NCI-H2227 treated with DMSO at 0.1 percent for 48 hours (cell line): ENCODE data around the gene CDH15.
"Not testable (repeated sequence)": the region's sequence is repeated elsewhere in the genome, so short reads cannot be mapped to it uniquely, and the experiment has no call there.

Experiments
- DNase-seq: peaks from one replicate; lab custom pipeline; 2025; lab: John Stamatoyannopoulos, UW

Gene CDH15

DNA sequence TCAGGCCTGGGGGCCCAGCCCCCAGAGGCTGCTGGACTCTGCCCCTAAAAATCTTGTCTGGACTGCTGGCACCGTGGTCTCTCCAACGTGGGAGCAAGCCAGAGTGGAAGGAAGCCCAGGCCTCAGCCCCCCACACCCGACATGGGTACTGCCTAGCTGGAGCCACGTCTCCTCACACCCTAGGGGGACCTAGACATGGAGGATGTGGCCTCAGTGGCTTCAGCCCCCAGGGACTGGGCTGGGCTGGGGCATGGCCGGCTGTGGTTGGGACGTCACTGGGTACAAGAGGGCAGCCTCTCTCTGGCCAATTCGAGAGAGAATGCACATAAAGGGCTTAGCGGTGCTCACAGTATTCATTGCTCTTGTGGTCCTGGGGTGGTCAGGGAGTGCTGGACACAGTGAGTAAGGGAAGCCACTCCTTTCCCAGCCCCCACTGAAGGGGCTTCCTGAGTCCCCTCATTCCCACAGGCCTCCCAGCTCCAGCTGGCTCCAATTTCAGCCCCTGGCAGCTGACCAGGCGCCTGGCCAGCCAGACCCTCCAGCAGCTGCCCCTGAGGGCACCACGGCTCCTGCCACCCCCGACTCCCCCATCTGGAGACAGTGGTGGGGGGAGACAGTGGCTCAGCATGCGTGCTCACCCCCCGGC, 1.1 kb downstream of the CDH15 start:
- DNase-seq: no peak

DNA sequence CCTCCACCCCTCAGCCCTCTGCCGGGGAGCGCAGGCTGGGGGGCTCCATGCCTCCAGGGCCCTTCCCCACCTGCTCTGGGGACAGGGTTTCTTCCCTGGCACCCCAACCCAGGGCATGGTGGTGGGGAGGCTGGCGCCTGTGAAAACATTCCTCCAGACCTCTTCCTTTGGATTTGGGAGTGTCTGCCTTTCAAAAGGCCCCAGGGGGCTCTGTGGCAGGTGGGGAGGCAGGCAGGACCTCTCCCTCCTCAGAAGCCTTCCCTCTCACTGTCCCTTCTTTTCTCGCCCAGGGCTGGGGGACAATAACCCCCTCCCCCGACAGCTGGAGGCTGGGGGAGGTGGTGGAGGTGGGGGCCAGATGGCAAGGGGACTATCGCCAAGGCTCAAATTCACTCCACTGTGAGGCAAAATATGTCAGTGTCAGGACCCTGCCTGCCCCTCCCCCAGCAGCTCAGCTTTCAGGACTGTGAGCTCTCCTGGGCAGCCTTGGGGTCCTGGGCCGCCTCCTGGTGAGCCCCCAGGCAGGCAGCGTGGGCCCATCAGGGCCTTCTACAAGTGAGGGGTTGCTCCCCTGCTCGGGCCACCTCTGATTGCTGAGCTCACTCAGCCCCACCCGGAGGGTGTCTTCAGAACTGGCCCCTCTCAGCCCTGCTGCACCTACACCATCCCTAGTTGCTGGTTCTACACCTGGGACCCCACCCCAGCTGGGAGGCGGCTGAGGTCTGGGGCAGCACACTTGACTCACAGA, 1.8 kb downstream of the CDH15 start:
- DNase-seq: no peak

DNA sequence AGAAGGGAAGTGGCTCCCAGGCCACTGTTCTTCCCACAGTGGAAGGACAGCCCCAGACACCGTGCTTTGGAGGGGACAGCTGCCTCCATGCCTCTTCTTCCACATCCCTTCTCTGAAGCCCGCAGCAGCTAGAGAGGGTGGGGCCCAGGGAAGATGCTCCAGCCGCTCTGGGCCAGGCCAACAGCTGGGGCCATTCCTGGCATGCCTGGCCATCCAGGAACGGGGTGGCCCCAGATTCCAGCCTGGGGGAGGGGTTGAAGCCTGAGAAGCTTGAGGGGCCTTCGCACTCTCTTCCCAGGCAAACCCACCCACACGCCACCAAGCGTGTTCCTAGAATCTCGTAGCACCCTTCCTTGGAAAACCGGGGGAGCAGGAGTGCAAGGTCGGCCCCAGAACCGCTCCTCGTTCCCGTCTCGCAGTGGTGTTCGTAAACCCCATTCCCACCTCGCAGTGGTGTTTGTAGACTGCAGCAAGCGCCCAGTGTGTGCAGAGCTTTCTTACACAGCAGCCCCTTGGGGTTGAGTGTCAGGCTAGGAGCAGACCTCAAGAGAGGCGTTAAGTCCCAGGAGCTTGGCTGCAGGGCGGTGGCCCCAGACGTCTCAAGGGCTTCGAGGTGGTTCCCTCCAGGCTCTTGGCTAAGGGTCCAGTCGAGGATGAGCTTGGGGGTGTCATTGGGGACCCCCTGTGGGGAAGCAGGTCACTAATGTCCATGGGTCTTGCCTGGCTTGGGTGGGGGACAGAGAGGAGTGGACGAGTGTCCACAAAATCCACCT, 2.7 kb downstream of the CDH15 start:
- DNase-seq: no peak

- no peak for DNase-seq
Measured at GRCh38 chr16:89174877-89175276, 3.3 kb downstream of the CDH15 start.

DNA sequence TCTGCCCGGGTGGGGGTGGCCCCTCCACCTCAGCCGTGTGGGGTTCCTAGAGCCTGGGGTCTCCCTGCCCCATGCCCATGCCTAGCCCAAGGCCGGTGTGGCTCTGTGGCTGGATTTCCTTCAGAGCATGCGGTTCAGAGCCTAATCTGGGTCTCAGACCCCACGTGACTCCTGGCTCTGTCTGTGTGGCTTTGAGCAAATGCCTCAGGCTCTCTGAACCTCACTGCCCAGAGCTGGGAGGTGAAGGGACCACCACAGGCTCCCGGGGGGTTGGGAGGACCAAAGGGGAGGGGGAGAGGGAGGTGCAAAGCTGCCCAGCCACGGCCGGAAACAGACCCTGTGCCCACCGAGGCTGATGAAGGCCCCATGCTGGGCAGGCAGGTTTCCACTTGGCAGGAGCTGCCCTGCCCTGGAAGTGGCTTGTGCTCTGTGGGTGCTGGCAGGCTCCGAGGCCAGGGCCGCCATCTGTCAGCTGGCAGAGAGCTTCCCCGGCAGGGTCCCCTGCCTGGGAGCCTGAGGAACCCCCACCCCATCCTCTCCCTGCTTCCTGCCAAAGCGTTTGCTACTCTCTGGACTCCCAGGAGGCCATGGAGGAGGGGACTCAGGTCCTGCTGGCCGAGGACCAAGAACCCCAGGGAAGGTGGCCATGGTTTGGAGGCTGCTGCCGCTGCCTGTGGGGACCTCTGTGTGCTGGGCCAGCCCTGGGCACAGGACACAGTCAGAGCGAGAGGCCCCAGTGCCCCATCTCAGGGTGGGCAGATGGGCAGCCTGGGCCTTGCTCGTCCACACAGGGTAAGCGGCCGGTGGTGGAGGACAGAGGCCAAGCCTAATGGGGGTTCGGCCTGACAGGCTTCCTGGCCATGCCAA, 4.0 kb downstream of the CDH15 start:
- no peak for DNase-seq

DNA sequence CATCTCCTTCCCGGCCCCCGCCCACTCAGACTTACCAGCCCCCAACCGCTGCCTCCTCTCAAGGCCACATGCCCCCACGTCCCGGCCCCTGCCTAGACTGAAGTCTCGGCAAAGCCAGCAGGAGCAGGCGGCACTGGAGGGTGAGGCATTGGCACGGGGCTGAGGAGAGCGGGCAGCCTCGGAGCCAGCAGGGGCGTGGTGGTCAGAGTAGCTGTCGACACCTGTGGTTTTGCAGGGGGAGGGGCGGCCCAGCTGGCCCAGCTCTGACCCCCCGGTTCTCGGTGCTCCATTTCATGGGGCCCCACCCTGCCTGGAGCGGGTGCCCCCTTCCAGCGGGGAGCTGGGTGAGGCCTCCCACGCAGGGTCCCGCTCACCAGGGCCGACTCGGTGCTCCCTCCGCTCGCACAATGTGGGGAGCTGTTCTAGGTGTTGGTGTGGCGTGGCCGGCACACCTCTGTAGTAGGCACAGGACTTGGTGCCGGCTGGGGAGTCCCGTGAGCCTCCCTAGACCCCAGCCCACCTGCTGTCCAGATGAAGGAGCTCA, 4.7 kb downstream of the CDH15 start:
- DNase-seq: no peak

DNA sequence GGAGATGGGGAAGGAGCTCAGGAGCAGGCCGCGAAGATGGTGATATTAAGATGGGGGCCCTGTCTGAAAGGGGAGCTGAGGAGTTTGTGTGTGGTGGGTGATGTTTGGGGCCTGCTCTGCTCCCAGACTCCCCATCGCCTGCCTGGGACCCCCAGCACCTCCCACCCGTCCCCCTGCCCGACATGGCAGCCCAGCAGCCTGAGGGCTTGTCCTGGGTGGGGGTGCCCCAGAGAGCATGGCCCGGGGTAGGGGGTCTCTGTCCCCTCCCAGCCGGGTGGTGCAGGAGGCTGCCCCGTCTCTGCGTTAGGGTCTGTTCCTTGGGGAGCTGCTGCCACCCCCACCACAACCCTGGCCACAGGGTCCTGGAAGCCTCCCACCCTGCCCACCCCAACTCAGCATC, 5.2 kb downstream of the CDH15 start:
- no peak for DNase-seq

GRCh38 chr16:89177501-89177900, 6.0 kb downstream of the CDH15 start:
- DNase-seq: no peak

DNA sequence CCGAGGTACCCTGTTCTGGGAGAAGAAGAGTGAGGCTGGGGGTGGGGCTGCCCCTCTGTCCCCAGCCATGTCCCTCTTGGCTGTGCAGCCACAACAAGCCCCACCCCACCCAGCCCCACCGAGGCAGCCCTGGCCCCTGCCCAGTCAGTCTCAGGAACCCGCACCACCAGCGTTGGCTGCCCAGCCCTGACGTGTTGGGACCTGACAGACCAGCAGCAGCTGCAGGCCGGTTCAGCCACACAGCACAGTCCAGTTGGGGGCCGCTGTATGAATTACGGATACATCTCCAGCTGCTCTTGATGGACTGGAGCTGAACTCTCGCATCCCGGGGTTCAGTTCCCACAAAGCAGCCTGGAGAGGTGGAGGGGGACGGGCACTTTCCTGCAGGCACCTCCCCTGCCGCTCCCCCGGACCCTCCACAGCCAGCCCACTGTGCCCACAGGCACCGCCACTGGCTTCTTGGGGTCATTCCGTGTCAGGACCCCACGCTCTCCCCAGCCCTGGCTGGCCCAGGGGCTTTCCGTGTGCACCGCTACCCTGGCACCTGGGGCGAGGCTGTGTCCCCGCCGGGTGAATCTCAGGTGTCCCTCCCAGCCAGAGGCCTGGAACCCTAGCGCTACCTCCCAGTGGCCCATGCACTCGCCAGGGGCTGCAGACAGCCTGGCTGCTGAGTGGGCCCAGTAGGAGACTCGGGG, 7.1 kb downstream of the CDH15 start:
- DNase-seq: no peak

GRCh38 chr16:89179148-89179484, 7.6 kb downstream of the CDH15 start:
- DNase-seq: no peak

DNA sequence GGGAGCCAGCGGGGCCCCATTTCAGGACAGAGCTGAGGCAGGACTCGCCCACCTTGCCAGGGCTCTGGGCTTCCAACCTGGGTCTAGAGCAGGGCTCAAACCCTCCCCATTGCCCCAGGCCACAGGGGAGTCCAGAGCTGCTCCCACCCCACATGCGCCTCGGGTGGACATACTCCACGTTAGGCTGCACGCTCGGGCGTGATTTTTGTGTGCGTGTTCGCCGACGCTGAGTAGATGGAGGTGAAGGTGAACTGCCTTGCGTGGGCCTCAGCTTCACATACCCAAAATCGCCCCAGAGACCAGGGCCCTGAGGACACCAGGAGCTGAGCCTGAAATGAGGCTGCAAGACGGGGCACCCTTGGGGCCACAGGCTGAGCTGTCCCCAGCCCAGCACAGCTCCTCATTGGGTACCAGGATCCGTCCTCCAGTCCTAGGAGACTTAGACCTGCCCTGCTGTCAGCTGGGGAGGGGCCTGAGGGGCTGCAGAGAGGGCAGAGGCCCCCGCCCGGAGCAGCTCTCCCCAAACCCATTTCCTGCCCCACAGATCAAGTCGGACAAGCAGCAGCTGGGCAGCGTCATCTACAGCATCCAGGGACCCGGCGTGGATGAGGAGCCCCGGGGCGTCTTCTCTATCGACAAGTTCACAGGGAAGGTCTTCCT, 8.2 kb downstream of the CDH15 start:
- no peak for DNase-seq

- DNase-seq: no peak
Measured at GRCh38 chr16:89183463-89183862, 11.9 kb downstream of the CDH15 start.

DNA sequence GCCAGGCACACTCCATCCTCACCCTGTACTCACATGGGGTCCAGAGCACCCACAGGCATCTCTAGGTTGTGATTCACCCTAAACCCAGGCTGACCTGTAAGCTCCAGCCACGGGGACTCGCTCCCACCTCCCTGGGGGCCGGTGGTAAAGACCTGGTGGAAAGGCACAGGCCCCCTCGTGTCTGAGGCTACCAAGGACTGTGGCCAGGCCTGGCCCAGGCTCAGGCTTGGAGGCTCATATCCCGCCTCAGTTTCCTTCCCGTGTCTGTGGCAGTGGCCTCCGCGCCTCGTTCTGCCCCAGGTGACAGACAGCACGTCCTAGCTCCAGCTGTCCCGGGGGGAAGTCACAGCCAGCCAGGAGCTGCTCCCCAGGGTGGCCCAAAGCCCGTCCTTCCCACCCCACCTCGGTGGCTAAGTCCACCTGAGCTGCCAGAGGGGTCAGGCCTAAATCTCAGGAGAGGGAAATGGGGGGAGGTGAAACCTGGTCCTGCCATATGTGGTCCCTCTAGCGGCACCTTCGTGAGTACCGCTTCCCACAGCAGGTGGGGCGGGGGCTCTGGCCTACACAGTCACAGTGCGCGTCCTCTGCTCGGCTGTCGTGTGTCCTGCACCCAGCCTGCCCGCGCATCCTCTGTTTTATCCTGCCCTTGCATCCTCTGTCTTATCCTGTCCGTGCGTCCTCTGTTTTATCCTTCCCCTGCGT, 12.6 kb downstream of the CDH15 start:
- DNase-seq: no peak

DNA sequence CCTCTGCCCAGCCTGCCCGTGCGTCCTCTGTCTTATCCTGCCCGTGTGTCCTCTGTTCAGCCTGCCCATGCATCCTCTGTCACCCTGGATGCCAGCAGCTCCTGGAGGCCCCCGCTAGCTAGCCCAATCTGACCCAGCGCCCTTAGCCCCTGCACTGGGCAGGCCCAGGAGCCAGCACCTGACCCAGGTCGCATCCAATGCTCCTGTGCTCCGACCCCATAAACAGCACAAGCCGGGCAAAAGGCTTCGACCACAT, 13.1 kb downstream of the CDH15 start:
- no peak for DNase-seq

DNA sequence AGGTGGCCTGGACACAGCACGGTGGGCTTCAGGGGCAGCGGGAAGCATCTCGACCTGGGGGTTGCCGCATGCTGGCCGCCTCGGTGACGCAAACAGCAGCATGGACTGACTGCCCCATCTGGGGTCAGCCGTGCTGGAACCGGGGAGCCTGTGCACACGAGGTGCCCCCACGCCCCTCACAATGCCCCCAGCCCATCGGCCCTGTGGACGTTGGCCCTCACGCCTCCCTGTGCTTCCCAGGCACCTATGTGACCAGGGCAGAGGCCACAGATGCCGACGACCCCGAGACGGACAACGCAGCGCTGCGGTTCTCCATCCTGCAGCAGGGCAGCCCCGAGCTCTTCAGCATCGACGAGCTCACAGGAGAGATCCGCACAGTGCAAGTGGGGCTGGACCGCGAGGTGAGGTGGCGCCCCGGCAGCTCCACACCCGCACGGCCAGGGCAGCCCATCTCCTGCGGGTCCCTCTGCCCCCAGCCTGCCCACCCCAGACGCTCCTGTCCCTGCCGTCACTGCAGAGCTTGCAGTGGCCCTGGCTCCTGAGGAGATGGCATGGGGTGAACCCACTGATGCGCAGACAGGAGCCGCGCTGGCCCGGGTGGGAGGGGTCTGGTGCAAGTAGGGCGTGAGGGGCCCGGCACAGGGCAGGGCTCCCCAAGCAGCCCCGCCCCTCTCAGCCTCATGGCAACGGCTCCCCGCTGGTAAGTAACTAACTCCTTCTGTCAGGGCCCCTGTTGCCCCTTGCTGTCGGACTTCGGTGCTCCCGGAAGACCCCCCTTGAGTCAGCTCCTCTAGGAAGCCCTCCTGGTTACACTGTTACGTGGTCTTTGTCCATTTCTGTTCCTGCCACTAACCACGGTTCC, 13.6 kb downstream of the CDH15 start:
- no peak for DNase-seq

DNA sequence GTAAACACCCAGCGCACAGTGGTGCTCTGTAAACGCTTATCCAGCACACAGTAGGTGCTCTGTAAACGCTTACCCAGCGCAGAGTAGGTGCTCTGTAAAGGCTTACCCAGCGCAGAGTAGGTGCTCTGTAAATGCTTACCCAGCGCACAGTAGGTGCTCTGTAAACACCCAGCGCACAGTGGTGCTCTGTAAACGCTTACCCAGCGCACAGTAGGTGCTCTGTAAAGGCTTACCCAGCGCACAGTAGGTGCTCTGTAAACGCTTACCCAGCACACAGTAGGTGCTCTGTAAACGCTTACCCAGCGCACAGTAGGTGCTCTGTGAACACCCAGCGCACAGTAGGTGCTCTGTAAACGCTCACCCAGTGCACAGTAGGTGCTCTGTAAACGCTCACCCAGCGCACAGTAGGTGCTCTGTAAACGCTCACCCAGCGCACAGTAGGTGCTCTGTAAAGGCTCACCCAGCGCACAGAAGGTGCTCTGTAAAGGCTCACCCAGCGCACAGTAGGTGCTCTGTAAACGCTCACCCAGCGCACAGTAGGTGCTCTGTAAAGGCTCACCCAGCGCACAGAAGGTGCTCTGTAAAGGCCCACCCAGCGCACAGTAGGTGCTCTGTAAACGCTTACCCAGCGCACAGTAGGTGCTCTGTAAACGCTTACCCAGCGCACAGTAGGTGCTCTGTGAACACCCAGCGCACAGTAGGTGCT, 14.5 kb downstream of the CDH15 start:
- not testable (repeated sequence) for DNase-seq

DNA sequence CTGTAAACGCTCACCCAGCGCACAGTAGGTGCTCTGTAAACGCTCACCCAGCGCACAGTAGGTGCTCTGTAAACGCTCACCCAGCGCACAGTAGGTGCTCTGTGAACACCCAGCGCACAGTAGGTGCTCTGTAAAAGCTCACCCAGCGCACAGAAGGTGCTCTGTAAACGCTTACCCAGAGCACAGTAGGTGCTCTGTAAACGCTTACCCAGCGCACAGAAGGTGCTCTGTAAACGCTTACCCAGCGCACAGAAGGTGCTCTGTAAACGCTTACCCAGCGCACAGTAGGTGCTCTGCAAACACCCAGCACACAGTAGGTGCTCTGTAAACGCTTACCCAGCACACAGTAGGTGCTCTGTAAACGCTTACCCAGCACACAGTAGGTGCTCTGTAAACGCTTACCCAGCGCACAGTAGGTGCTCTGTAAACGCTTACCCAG, 15.1 kb downstream of the CDH15 start:
- not testable (repeated sequence) for DNase-seq

DNA sequence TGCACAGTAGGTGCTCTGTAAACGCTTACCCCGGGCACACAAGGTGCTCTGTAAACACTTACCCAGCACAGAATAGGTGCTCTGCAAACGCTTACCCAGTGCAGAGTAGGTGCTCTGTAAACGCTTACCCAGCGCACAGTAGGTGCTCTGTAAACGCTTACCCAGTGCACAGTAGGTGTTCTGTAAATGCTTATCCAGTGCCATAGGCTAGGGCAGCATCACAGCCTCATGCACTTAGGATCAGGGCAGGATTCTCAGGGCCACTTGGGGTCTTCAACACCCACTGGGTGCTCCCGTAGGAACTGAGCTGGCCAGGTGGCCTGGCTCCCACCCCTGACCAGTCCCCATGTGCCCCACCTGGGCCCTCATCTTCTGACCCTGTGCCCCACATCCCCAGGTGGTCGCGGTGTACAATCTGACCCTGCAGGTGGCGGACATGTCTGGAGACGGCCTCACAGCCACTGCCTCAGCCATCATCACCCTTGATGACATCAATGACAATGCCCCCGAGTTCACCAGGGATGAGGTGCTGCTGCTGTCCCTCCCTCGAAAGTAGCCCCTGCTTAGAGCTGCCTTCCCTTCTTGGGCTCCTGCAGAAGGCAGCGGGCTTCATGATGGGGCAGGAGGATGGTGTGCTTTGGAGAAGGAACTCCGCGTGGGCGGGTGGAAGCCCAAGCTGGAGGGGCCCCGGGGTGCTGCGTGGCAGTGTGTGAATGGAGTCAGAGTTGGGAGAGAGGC, 15.7 kb downstream of the CDH15 start:
- DNase-seq: no peak
